Kidney (tissue), 22 donors: ENCODE measurements around the gene TAS1R3. TPM values are rescaled to one million over a fixed set of nuclear protein-coding genes. Genes with fewer than 3 reads are reported as not detected.

ENCODE experiments used
- DNase-seq, 5 donors: peaks; one replicate each; pipeline ENCODE4 v3.0.0-alpha.2; 2013 to 2020
- FAIRE-seq: peaks from 2 replicates; lab custom pipeline; 2012; peaks lifted over from hg19 to GRCh38; lab: Jason Lieb, UNC
- H3K27ac ChIP-seq, 2 donors: one replicate each; pipeline ENCODE4 v1.7.0; 2013; ENCODE audit warnings: low read depth in 2 of 2, low read length in 2 of 2, inconsistent platforms in 1 of 2
- H3K27me3 ChIP-seq: one replicate; pipeline ENCODE4 v1.7.1; 2013; ENCODE audit warnings: low read length, inconsistent platforms; ENCODE audit not compliant: control insufficient read depth, insufficient read depth
- H3K36me3 ChIP-seq, 3 donors: one replicate each; pipeline versions ENCODE4 v1.7.0 to v1.7.1; 2013; ENCODE audit warnings: low read length in 3 of 3, control low read depth in 1 of 3, inconsistent platforms in 1 of 3; ENCODE audit not compliant: insufficient read depth in 3 of 3, control insufficient read depth in 2 of 3
- H3K4me1 ChIP-seq, 3 donors: one replicate each; pipeline versions ENCODE4 v1.7.0 to v1.7.1; 2013; ENCODE audit warnings: low read length in 3 of 3, inconsistent platforms in 1 of 3, low read depth in 1 of 3; ENCODE audit not compliant: control insufficient read depth in 2 of 3, insufficient read depth in 2 of 3
- H3K4me3 ChIP-seq, 3 donors: one replicate each; pipeline versions ENCODE4 v1.7.0 to v1.8.1; 2013; ENCODE audit warnings: low read length in 3 of 3, control low read depth in 1 of 3, inconsistent platforms in 1 of 3
- H3K9ac ChIP-seq, 3 donors: one replicate each; pipeline versions ENCODE4 v1.7.0 to v1.7.1; 2013; ENCODE audit warnings: low read length in 3 of 3, control low read depth in 1 of 3, inconsistent platforms in 1 of 3
- H3K9me3 ChIP-seq, 3 donors: one replicate each; pipeline versions ENCODE4 v1.7.0 to v1.7.1; 2013; ENCODE audit warnings: low read length in 3 of 3, control low read depth in 1 of 3, inconsistent platforms in 1 of 3; ENCODE audit not compliant: control insufficient read depth in 2 of 3, insufficient read depth in 1 of 3
- CTCF ChIP-seq: IDR thresholded peaks from 3 replicates; pipeline ENCODE4 v1.5.1; 2012; ENCODE audit warnings: mild to moderate bottlenecking, moderate library complexity, borderline replicate concordance; ENCODE audit not compliant: insufficient read depth; ENCODE audit errors: extremely low read depth
- intact Hi-C: fragments of 100-400 bp; cut with DNase I; formaldehyde crosslinking; loops from one replicate; pipeline ENCODE4 v1.11.1; 2022
- long read RNA-seq, 10 donors: library from polyadenylated mRNA in 1 of 10; unstranded in 1 of 10; transcript quantifications; one replicate each; pipeline ENCODE4 v2.0.0 and lab custom pipeline, GENCODE V29; 2021 to 2026
- polyA plus RNA-seq: library from polyadenylated mRNA; stranded (reverse); fragments of 350-450 nt; fragmentation: Illumina TruSeq; extraction: RNeasy Lipid Tissue Mini Kit (QIAGEN cat#74804); gene quantifications from one replicate; pipeline ENCODE4 v1.2.3, GENCODE V29; 2014; ENCODE audit warnings: low read depth, low replicate concordance; ENCODE audit not compliant: insufficient read depth
- total RNA-seq: library from RNA; stranded (reverse); fragmentation: NEBNext Ultra II Directional; extraction: Animal tissue kit (Norgen Biotek cat#: 25700); gene quantifications from one replicate; pipeline ENCODE4 v1.2.1, GENCODE V29; 2021
- donor health status: control.
- donor health status: control.
- donor health status: control.
- donor health status: control.
- donor health status: control.
- donor health status: DM: yes; HTN: yes; CAD: no.
- donor health status: Normal renal cell carcinoma (clear cell type).

The TAS1R3 gene
- total RNA-seq: 1.3 TPM
- 0.15 TPM for polyA plus RNA-seq
- long read RNA-seq, donor 1: 0 reads
- long read RNA-seq, donor 2: 0 reads
- long read RNA-seq, donor 3: 0 reads
- long read RNA-seq, donor 4: 0 reads
- long read RNA-seq, donor 5: 0 reads
- long read RNA-seq, donor 6: 0 reads
- long read RNA-seq, donor 7: 0 reads
- long read RNA-seq, donor 8: 0 reads
- long read RNA-seq, donor 9: 0 reads
- long read RNA-seq, donor 10: 0 reads

- FAIRE-seq (no peak), DNase-seq (no peak)
- TF ChIP-seq CTCF: no peak
- H3K27me3 ChIP-seq: no peaks in the 10 kb centered on the region
- peaks cover 0 to 1% (median 0%) of the 10 kb centered on the region in 3 donors for H3K9me3 ChIP-seq
- no peak within 1 kb of the TSS for H3K27ac ChIP-seq
- peaks cover 0 to 7% (median 0%) of the 10 kb centered on the region in 3 donors for H3K4me1 ChIP-seq
- no peak within 1 kb of the TSS for H3K4me3 ChIP-seq
- H3K9ac ChIP-seq: peak within 1 kb of the TSS in 1 of 3 donors; percentile 40
- intact Hi-C loops: no loop called here
- peaks cover 0 to 3% (median 2%) of the 10 kb centered on the region in 3 donors for H3K36me3 ChIP-seq
Measured at GRCh38 chr1:1331068-1331965, at the start of gene TAS1R3. Gene TAS1R3 (plus strand): TSS chr1:1331280. CDS start chr1:1331346, 66 bp downstream.

GRCh38 chr1:1281533-1282321 lies 49.4 kb upstream of the TAS1R3 start:
- intact Hi-C loops: no loop called here
- DNase-seq (peak in 2 of 5 donors; percentile 53 to 92), FAIRE-seq (no peak)
- H3K4me3 ChIP-seq: no peak overlapping the region
- H3K9me3 ChIP-seq: no peaks in the 10 kb centered on the region
- TF ChIP-seq CTCF: no peak
- no peaks in the 10 kb centered on the region for H3K27me3 ChIP-seq
- no peaks in the 10 kb centered on the region for H3K36me3 ChIP-seq
- peaks cover 0 to 13% (median 6%) of the 10 kb centered on the region in 3 donors for H3K4me1 ChIP-seq
- H3K9ac ChIP-seq: peak overlapping the region in 1 of 3 donors; percentile 46
- peak overlapping the region in 1 of 2 donors; percentile 57 for H3K27ac ChIP-seq

- Histone ChIP-seq H3K27me3 (no peaks in the 10 kb centered on the region), H3K27ac (no peak overlapping the region), H3K9ac (no peak overlapping the region), H3K4me3 (no peak overlapping the region), H3K4me1 (peaks cover 0 to 13% (median 6%) of the 10 kb centered on the region in 3 donors), H3K9me3 (no peaks in the 10 kb centered on the region), H3K36me3 (no peaks in the 10 kb centered on the region)
- intact Hi-C loops: no loop called here
- FAIRE-seq (no peak), DNase-seq (no peak)
- TF ChIP-seq CTCF: no peak
Measured at GRCh38 chr1:1282998-1283397, 48.1 kb upstream of the TAS1R3 start.
